Measurements from ENCODE around the gene TTC3. TPM values are rescaled to one million over a fixed set of nuclear protein-coding genes. Genes with fewer than 3 reads are reported as not detected.

The TTC3 gene
- total RNA-seq, 1 experiment from 2014 or later, result 29.0 TPM

DNA sequence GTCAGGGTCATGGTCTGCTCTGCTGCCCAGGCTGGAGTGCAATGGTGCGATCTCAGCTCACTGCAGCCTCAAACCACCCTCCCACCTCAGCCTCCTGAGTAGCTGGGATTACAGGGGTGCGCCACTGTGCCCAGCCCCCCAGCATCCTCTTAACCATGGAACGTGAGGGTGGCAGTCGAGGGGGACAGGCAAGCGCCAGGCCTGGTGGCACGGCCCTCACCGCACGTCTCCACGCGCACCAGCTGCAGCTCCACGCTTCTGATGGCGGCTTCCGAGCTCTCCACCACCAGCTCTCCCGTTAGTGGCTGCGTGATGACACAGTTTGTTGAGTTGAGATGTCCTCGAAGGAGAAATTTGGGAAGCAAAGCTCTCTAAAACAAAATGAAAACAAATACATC lies 154.9 kb downstream of the TTC3 start:
- ATAC-seq (no peak), DNase-seq (ENCODE audit: low spot score) (no peak)
- Mint-ChIP-seq H3K9me3 (peaks cover 8% of the 10 kb centered on the region), H3K36me3 (peaks cover 88% of the 10 kb centered on the region), H3K4me1 (no peaks in the 10 kb centered on the region), H3K27me3 (ENCODE audit: low read depth) (no peaks in the 10 kb centered on the region), H3K27ac (no peak overlapping the region), H3K4me3 (no peak overlapping the region)
- TF ChIP-seq OVOL2 (CRISPR knock-in tag; IDR thresholded peaks at IDR 0.05; ENCODE audit: borderline replicate concordance) (no peak), ZNF219 (CRISPR knock-in tag; IDR thresholded peaks at IDR 0.05; ENCODE audit: borderline replicate concordance) (no peak), CREB1 (CRISPR knock-in tag; IDR thresholded peaks at IDR 0.05) (no peak), ZNF263 (CRISPR knock-in tag; IDR thresholded peaks at IDR 0.05; ENCODE audit: low read depth) (no peak), SOX15 (CRISPR knock-in tag; IDR thresholded peaks at IDR 0.05) (no peak)
- CTCF ChIA-PET, result interaction anchor here (0.7 kb wide), 1 partner anchor 61 kb away, joined by 3 read pairs; no protein-coding TSS in a partner anchor
- POLR2A ChIA-PET, result no interaction called here

DNA sequence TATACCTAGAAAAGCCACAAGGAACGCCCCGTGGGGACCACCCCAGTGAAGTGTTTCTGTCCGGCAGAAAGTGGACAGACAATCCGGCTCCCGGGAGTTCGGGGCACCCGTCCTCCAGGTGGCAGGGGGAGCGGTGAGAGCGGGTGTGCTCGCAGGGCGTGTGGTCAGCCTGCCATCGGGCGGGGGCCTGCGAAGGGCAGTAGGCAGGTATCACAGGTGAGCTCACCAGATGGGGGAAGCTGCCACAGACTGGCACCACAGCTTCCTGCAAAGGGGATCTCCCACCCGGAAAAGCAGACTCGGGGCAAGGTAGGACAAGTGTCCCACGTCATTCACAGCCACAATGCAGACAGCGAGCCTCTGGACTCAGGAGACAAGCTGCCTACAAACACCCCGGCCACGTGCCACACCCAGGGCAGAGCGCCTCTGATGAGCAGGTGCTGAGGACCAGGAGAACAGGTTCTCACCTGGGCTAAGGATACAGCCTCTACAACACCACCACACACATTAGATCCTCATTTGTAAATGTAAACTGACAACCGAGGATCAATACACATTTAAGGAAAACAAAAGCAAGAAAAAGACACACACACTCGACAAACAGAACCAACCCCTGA lies 157.7 kb downstream of the TTC3 start:
- TF ChIP-seq, protein P1, sequence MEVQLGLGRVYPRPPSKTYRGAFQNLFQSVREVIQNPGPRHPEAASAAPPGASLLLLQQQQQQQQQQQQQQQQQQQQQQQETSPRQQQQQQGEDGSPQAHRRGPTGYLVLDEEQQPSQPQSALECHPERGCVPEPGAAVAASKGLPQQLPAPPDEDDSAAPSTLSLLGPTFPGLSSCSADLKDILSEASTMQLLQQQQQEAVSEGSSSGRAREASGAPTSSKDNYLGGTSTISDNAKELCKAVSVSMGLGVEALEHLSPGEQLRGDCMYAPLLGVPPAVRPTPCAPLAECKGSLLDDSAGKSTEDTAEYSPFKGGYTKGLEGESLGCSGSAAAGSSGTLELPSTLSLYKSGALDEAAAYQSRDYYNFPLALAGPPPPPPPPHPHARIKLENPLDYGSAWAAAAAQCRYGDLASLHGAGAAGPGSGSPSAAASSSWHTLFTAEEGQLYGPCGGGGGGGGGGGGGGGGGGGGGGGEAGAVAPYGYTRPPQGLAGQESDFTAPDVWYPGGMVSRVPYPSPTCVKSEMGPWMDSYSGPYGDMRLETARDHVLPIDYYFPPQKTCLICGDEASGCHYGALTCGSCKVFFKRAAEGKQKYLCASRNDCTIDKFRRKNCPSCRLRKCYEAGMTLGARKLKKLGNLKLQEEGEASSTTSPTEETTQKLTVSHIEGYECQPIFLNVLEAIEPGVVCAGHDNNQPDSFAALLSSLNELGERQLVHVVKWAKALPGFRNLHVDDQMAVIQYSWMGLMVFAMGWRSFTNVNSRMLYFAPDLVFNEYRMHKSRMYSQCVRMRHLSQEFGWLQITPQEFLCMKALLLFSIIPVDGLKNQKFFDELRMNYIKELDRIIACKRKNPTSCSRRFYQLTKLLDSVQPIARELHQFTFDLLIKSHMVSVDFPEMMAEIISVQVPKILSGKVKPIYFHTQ (CRISPR knock-in tag; IDR thresholded peaks at IDR 0.05), result no peak
- DNase-seq (ENCODE audit: low spot score) (no peak), ATAC-seq (no peak)
- Mint-ChIP-seq H3K4me1 (no peaks in the 10 kb centered on the region), H3K27me3 (ENCODE audit: low read depth) (no peaks in the 10 kb centered on the region), H3K36me3 (peaks cover 67% of the 10 kb centered on the region), H3K4me3 (no peak overlapping the region), H3K27ac (no peak overlapping the region), H3K9me3 (no peaks in the 10 kb centered on the region)
- ChIA-PET CTCF (no interaction called here), POLR2A (no interaction called here)

DNA sequence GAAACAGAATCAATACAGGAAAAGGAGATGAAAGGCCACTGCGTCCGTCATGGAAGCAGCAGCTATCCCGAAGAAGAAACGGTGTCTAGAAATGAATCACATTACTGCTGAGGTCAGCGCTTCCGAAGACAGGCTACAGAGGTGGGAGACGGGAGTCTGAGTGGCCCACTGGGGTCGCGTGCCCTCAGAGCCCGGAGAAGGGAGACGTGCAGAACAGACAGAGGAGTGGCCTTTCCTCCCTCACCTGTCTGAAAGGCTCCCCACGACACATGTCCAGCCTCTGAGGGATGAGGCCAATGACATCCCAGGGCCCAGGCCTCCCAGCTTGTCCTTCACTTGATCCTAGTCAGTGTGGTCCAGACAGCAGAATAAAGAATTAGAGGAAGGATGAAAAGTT lies 158.2 kb downstream of the TTC3 start:
- no peak for DNase-seq (ENCODE audit: low spot score)
- H3K27ac Mint-ChIP-seq, result no peak overlapping the region
- H3K4me1 Mint-ChIP-seq, result no peaks in the 10 kb centered on the region
- no peaks in the 10 kb centered on the region for H3K27me3 Mint-ChIP-seq (ENCODE audit: low read depth)
- no peak overlapping the region for H3K4me3 Mint-ChIP-seq
- TF ChIP-seq NR1H2 (CRISPR knock-in tag; IDR thresholded peaks at IDR 0.05) (no peak), JUN (CRISPR knock-in tag; IDR thresholded peaks at IDR 0.05) (no peak), ZNF219 (CRISPR knock-in tag; IDR thresholded peaks at IDR 0.05; ENCODE audit: borderline replicate concordance) (no peak)
- no peaks in the 10 kb centered on the region for H3K9me3 Mint-ChIP-seq
- peaks cover 65% of the 10 kb centered on the region for H3K36me3 Mint-ChIP-seq
- CTCF ChIA-PET, result no interaction called here
- ATAC-seq, result no peak
- POLR2A ChIA-PET, result no interaction called here

DNA sequence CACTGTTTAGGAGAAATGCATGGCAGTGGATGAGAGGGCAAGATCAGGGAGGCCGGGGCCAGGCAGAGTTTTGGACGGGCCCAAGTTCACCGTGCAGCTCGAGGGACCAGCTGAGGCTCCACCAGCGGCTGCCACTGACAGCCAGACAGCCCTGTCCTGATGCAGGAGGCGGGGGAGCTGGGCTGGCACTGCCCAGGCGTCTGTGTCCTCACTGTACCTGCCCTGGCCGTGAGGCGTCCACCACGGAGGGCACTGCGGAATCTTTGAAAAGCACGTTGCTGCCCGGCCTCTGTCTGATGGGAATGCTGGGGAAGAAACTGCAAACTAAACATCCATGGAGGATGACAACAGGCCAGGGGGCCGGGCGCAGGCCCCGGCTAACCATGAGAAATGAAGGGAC lies 158.6 kb downstream of the TTC3 start:
- POLR2A ChIA-PET, result no interaction called here
- no peak overlapping the region for H3K4me3 Mint-ChIP-seq
- no peak for ATAC-seq
- H3K36me3 Mint-ChIP-seq, result peaks cover 60% of the 10 kb centered on the region
- DNase-seq (ENCODE audit: low spot score), result no peak
- no peaks in the 10 kb centered on the region for H3K9me3 Mint-ChIP-seq
- no peaks in the 10 kb centered on the region for H3K4me1 Mint-ChIP-seq
- H3K27me3 Mint-ChIP-seq (ENCODE audit: low read depth), result no peaks in the 10 kb centered on the region
- CTCF ChIA-PET, result no interaction called here
- no peak overlapping the region for H3K27ac Mint-ChIP-seq
- no peak for TF ChIP-seq ZNF416 (CRISPR knock-in tag; IDR thresholded peaks at IDR 0.05)
- TF ChIP-seq ZBTB21 (CRISPR knock-in tag; IDR thresholded peaks at IDR 0.05; ENCODE audit: borderline replicate concordance), result no peak
- no peak for TF ChIP-seq HMGA2 (CRISPR knock-in tag; IDR thresholded peaks at IDR 0.05)
- no peak for TF ChIP-seq SP1 (CRISPR knock-in tag; conservative IDR thresholded peaks at IDR 0.05)
- no peak for TF ChIP-seq GRHL2 (CRISPR knock-in tag; IDR thresholded peaks at IDR 0.05; ENCODE audit: insufficient replicate concordance, severe bottlenecking)
- TF ChIP-seq, protein P2, sequence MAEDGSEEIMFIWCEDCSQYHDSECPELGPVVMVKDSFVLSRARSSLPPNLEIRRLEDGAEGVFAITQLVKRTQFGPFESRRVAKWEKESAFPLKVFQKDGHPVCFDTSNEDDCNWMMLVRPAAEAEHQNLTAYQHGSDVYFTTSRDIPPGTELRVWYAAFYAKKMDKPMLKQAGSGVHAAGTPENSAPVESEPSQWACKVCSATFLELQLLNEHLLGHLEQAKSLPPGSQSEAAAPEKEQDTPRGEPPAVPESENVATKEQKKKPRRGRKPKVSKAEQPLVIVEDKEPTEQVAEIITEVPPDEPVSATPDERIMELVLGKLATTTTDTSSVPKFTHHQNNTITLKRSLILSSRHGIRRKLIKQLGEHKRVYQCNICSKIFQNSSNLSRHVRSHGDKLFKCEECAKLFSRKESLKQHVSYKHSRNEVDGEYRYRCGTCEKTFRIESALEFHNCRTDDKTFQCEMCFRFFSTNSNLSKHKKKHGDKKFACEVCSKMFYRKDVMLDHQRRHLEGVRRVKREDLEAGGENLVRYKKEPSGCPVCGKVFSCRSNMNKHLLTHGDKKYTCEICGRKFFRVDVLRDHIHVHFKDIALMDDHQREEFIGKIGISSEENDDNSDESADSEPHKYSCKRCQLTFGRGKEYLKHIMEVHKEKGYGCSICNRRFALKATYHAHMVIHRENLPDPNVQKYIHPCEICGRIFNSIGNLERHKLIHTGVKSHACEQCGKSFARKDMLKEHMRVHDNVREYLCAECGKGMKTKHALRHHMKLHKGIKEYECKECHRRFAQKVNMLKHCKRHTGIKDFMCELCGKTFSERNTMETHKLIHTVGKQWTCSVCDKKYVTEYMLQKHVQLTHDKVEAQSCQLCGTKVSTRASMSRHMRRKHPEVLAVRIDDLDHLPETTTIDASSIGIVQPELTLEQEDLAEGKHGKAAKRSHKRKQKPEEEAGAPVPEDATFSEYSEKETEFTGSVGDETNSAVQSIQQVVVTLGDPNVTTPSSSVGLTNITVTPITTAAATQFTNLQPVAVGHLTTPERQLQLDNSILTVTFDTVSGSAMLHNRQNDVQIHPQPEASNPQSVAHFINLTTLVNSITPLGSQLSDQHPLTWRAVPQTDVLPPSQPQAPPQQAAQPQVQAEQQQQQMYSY (CRISPR knock-in tag; IDR thresholded peaks at IDR 0.05), result no peak
- no peak for TF ChIP-seq GTF2I (CRISPR knock-in tag; conservative IDR thresholded peaks at IDR 0.05)
- TF ChIP-seq FOXP1 (CRISPR knock-in tag; IDR thresholded peaks at IDR 0.05; ENCODE audit: borderline replicate concordance), result no peak
- no peak for TF ChIP-seq NR2C2 (CRISPR knock-in tag; IDR thresholded peaks at IDR 0.05)
- TF ChIP-seq ATF1 (CRISPR knock-in tag; IDR thresholded peaks at IDR 0.05), result no peak
- TF ChIP-seq, protein P3, sequence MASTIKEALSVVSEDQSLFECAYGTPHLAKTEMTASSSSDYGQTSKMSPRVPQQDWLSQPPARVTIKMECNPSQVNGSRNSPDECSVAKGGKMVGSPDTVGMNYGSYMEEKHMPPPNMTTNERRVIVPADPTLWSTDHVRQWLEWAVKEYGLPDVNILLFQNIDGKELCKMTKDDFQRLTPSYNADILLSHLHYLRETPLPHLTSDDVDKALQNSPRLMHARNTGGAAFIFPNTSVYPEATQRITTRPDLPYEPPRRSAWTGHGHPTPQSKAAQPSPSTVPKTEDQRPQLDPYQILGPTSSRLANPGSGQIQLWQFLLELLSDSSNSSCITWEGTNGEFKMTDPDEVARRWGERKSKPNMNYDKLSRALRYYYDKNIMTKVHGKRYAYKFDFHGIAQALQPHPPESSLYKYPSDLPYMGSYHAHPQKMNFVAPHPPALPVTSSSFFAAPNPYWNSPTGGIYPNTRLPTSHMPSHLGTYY (CRISPR knock-in tag; IDR thresholded peaks at IDR 0.05), result no peak

Measured in WTC11 (cell line).